Uterus (tissue), 4 donors: Measurements from ENCODE around the gene LACC1. TPM values are rescaled to one million over a fixed set of nuclear protein-coding genes. Genes with fewer than 3 reads are reported as not detected.
A peak's percentile ranks its signal among the peaks of the same experiment; 100 is the strongest.

ENCODE experiments used
- DNase-seq, 2 donors: peaks; one replicate each; pipeline ENCODE4 v3.0.0-alpha.2; 2019 to 2020
- H3K27ac ChIP-seq, 2 donors: fragments of 200-600 bp; sonication (generic); 1 replicate in 1 of 2; 2 replicates in 1 of 2; pipeline ENCODE4 v1.5.1; 2016 to 2018
- H3K27me3 ChIP-seq, 2 donors: fragments of 200-600 bp; sonication (generic); one replicate each; pipeline ENCODE4 v1.5.1; 2018 to 2019; ENCODE audit warnings: control low read depth in 1 of 2
- H3K36me3 ChIP-seq, 2 donors: fragments of 200-600 bp; sonication (generic); one replicate each; pipeline ENCODE4 v1.5.1; 2019; ENCODE audit warnings: control low read depth in 1 of 2
- H3K4me1 ChIP-seq, 2 donors: fragments of 200-600 bp; sonication (generic); one replicate each; pipeline ENCODE4 v1.5.1; 2018 to 2019; ENCODE audit warnings: control low read depth in 1 of 2
- H3K4me3 ChIP-seq, 2 donors: fragments of 200-600 bp; sonication (generic); 1 replicate in 1 of 2; 2 replicates in 1 of 2; pipeline ENCODE4 v1.5.1; 2018 to 2019; ENCODE audit warnings: mild to moderate bottlenecking in 1 of 2
- H3K9me3 ChIP-seq, 2 donors: fragments of 200-600 bp; sonication (generic); one replicate each; pipeline ENCODE4 v1.5.1; 2019; ENCODE audit warnings: control low read depth in 1 of 2
- POLR2A ChIP-seq, 2 donors: fragments of 450-650 bp; IDR thresholded peaks; one replicate each; pipeline ENCODE4 v1.6.1; 2016; ENCODE audit warnings: antibody characterized with exemption in 2 of 2, mild to moderate bottlenecking in 1 of 2, moderate library complexity in 1 of 2
- intact Hi-C: fragments of 100-400 bp; cut with DNase I; formaldehyde crosslinking; loops from one replicate; pipeline ENCODE4 v1.15.1; 2023; ENCODE audit warnings: low total_unique reads
- total RNA-seq, 4 donors: library from RNA; depleted of rRNA in 3 of 4; stranded (reverse); fragments of >200 nt in 3 of 4; gene quantifications; one replicate each; pipeline versions ENCODE4 v1.1.0 to v1.2.4, GENCODE V29; 2014 to 2023
- TF ChIP-seq, protein P1 (sequence below), 4 experiments: fragments of 200-600 bp in 2 of 4; fragments of 450-650 bp in 2 of 4; sonication (generic) in 2 of 4; IDR thresholded peaks; one replicate each; pipeline ENCODE4 v1.5.1; 2016 to 2019; ENCODE audit warnings: antibody characterized with exemption in 4 of 4, mild to moderate bottlenecking in 2 of 4, moderate library complexity in 1 of 4
- donor health status: DM: yes; HTN: yes; CAD: no.

The LACC1 gene
- total RNA-seq, 4 donors from 2014 or later: 1.0 to 7.7 (median 5.4) TPM

DNA sequence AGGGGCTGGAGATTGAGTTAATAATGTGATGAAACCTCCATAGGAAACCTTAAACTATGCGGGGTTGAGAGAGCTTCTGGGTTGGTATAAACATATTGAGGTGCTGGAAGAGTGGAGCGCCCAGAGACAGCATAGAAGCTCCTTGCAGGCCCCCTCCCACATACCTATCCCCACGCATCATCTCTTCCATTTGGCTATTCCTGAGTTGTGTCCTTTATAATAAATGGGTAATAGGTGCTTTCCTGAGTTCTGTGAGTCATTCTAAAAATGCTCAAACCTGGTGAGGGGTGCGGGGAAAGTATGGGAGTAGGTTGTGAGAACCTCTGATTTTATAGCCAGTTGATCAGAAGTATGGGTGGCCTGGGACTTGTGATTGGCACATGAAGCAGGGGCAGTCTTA lies 14.8 kb upstream of the LACC1 start:
- Histone ChIP-seq H3K36me3 (no peaks in the 10 kb centered on the region), H3K4me1 (no peaks in the 10 kb centered on the region), H3K4me3 (no peak overlapping the region), H3K27ac (no peak overlapping the region), H3K9me3 (no peaks in the 10 kb centered on the region), H3K27me3 (no peaks in the 10 kb centered on the region)
- TF ChIP-seq, protein P1, sequence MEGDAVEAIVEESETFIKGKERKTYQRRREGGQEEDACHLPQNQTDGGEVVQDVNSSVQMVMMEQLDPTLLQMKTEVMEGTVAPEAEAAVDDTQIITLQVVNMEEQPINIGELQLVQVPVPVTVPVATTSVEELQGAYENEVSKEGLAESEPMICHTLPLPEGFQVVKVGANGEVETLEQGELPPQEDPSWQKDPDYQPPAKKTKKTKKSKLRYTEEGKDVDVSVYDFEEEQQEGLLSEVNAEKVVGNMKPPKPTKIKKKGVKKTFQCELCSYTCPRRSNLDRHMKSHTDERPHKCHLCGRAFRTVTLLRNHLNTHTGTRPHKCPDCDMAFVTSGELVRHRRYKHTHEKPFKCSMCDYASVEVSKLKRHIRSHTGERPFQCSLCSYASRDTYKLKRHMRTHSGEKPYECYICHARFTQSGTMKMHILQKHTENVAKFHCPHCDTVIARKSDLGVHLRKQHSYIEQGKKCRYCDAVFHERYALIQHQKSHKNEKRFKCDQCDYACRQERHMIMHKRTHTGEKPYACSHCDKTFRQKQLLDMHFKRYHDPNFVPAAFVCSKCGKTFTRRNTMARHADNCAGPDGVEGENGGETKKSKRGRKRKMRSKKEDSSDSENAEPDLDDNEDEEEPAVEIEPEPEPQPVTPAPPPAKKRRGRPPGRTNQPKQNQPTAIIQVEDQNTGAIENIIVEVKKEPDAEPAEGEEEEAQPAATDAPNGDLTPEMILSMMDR (IDR thresholded peaks at IDR 0.05): no peak
- no peak for TF ChIP-seq POLR2A (IDR thresholded peaks at IDR 0.05)
- intact Hi-C loops: no loop called here
- no peak for DNase-seq

DNA sequence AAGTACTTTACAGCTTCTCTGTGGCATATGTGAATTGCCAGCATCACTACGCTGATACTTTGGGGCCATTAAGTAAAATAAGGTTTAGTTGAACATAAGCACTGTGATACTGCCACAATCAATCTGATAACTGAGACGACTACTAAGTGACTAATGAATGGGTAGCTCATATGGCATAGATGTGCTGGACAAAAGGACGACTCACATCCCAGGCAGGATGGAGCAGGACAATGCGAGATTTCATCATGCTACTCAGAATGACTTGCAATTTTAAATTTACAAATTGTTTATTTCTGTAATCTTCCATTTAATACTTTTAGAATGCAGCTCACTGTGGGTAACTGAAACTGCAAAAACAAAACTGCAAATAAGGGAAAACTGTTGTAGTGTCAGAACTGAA lies 13.8 kb upstream of the LACC1 start:
- H3K4me1 ChIP-seq: no peaks in the 10 kb centered on the region
- TF ChIP-seq, protein P1 (IDR thresholded peaks at IDR 0.05): no peak
- TF ChIP-seq POLR2A (IDR thresholded peaks at IDR 0.05): no peak
- no peak overlapping the region for H3K4me3 ChIP-seq
- H3K27me3 ChIP-seq: no peaks in the 10 kb centered on the region
- H3K36me3 ChIP-seq: no peaks in the 10 kb centered on the region
- DNase-seq: no peak
- no peak overlapping the region for H3K27ac ChIP-seq
- intact Hi-C loops: no loop called here
- H3K9me3 ChIP-seq: no peaks in the 10 kb centered on the region

DNA sequence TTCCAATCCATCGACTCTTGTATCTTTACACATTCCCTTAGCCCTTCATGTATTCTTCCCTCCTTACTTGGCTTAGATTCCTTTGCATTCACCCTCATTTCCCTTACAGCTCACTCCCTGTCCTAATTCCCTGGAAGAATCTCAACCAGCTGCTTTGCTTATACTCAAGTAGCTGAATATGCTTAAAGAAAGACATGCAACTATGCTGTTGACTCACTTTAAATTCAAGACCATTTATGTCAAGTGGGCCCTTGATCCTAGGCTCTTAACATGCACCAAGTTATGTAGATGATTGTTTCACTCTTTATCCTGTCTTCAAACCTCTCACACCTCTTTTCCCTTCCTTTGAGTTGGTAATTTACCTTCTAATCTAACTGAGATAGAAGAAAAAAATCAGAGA lies 7.5 kb upstream of the LACC1 start:
- intact Hi-C loops: no loop called here
- no peak for DNase-seq
- TF ChIP-seq, protein P1 (IDR thresholded peaks at IDR 0.05): no peak
- no peak for TF ChIP-seq POLR2A (IDR thresholded peaks at IDR 0.05)
- Histone ChIP-seq H3K27ac (no peak overlapping the region), H3K27me3 (no peaks in the 10 kb centered on the region), H3K36me3 (no peaks in the 10 kb centered on the region), H3K4me3 (no peak overlapping the region), H3K9me3 (no peaks in the 10 kb centered on the region), H3K4me1 (no peaks in the 10 kb centered on the region)

DNA sequence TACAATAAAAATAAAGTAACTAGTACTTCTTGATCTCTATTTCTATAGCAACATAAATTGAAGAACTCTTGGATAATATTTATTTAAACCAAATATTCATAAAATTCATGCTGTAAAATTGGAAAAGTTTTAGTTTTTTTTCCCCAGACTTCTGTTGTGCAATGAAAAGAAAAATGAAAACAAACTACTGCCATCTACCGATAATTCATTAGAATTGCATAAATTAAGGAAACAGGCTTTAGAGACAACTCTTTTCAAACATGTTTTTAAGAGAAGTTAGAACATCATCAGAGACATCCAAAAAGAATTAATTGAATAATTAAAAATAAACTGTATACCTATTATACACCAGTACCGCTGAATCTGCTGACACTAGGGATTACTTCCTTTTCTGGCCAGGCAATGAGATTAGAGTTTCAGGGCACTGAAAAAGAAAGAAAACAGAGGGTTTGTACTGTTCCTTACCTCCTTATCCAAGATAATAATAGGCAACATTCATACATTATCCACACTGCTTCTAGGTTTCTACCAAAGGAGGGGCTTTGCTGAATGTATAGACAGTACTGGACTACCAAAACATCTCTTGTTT lies 5.1 kb upstream of the LACC1 start:
- Histone ChIP-seq H3K36me3 (no peaks in the 10 kb centered on the region), H3K27ac (no peak overlapping the region), H3K4me3 (no peak overlapping the region), H3K27me3 (no peaks in the 10 kb centered on the region), H3K9me3 (no peaks in the 10 kb centered on the region), H3K4me1 (no peaks in the 10 kb centered on the region)
- intact Hi-C loops: no loop called here
- TF ChIP-seq, protein P1 (IDR thresholded peaks at IDR 0.05): peak; percentile 40 to 62 (median 56)
- TF ChIP-seq POLR2A (IDR thresholded peaks at IDR 0.05): no peak
- no peak for DNase-seq

DNA sequence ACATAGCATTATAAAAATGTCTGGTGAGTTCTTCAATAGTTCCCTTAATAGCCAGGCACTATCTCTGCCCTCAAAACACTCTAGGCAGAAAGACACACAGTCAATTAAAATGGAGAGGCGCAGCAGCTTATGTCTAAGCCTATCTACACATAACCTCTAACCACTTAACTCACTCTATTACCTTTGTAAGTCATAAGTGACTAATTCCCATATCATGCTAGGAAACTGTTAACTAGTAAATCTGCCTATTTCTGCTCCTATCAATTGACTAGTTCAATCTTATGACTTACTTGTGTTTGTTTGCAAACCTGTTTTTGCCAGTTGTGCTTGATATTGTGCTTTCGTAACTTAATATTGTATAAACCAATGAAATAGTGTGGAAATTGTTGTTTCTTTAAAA lies 3.3 kb upstream of the LACC1 start:
- TF ChIP-seq, protein P1 (IDR thresholded peaks at IDR 0.05): no peak
- TF ChIP-seq POLR2A (IDR thresholded peaks at IDR 0.05): no peak
- no peak for DNase-seq
- Histone ChIP-seq H3K9me3 (no peaks in the 10 kb centered on the region), H3K4me1 (no peaks in the 10 kb centered on the region), H3K36me3 (no peaks in the 10 kb centered on the region), H3K27me3 (no peaks in the 10 kb centered on the region), H3K27ac (no peak overlapping the region), H3K4me3 (no peak overlapping the region)
- intact Hi-C loops: no loop called here
